RPMI8226 (cell line): ENCODE data around the gene HSD17B2.
"Not testable (repeated sequence)": the region's sequence is repeated elsewhere in the genome, so short reads cannot be mapped to it uniquely, and the experiment has no call there.

Experiments used
- DNase-seq: peaks from one replicate; pipeline ENCODE4 v3.0.0-alpha.2; 2015

Gene HSD17B2

GRCh38 chr16:82082543-82083244, 47.6 kb downstream of the HSD17B2 start:
- DNase-seq = no peak

GRCh38 chr16:82083710-82084353, 48.8 kb downstream of the HSD17B2 start:
- no peak for DNase-seq

- no peak for DNase-seq
These were observed 50.1 kb downstream of the HSD17B2 start for GRCh38 chr16:82085011-82085779.

- DNase-seq = no peak
These were observed 53.4 kb downstream of the HSD17B2 start for GRCh38 chr16:82088483-82088882.

- no peak for DNase-seq
These were observed 56.2 kb downstream of the HSD17B2 start for GRCh38 chr16:82091241-82091640.

- no peak for DNase-seq
These were observed 57.7 kb downstream of the HSD17B2 start for GRCh38 chr16:82092711-82093110.

GRCh38 chr16:82093666-82094300, 58.7 kb downstream of the HSD17B2 start:
- DNase-seq = no peak

GRCh38 chr16:82094942-82095540, 60.0 kb downstream of the HSD17B2 start:
- DNase-seq = no peak

- no peak for DNase-seq
These were observed 61.6 kb downstream of the HSD17B2 start for GRCh38 chr16:82096641-82097040.

- DNase-seq = no peak
These were observed 70.1 kb downstream of the HSD17B2 start for GRCh38 chr16:82105107-82105506.

GRCh38 chr16:82108100-82108499, 73.0 kb downstream of the HSD17B2 start:
- DNase-seq = no peak

- DNase-seq = no peak
These were observed 73.7 kb downstream of the HSD17B2 start for GRCh38 chr16:82108774-82109173.

- DNase-seq = not testable (repeated sequence)
These were observed 74.2 kb downstream of the HSD17B2 start for GRCh38 chr16:82109266-82109665.

GRCh38 chr16:82111944-82112343, 76.9 kb downstream of the HSD17B2 start:
- DNase-seq = no peak

GRCh38 chr16:82113741-82114140, 78.7 kb downstream of the HSD17B2 start:
- DNase-seq = no peak

- DNase-seq = no peak
These were observed 81.5 kb downstream of the HSD17B2 start for GRCh38 chr16:82116535-82116934.

GRCh38 chr16:82118749-82119148, 83.7 kb downstream of the HSD17B2 start:
- DNase-seq = no peak

GRCh38 chr16:82119405-82119804, 84.4 kb downstream of the HSD17B2 start:
- no peak for DNase-seq

- no peak for DNase-seq
These were observed 89.6 kb downstream of the HSD17B2 start for GRCh38 chr16:82124651-82125050.

- DNase-seq = no peak
These were observed 94.8 kb downstream of the HSD17B2 start for GRCh38 chr16:82129881-82130280.

- DNase-seq = no peak
These were observed 98.7 kb downstream of the HSD17B2 start for GRCh38 chr16:82133798-82134197.

GRCh38 chr16:82134846-82135245, 99.8 kb downstream of the HSD17B2 start:
- no peak for DNase-seq

GRCh38 chr16:82135844-82136243, 100.8 kb downstream of the HSD17B2 start:
- no peak for DNase-seq
